ENCODE measurements around the gene ABR.
"Not testable (repeated sequence)": the region's sequence is repeated elsewhere in the genome, so short reads cannot be mapped to it uniquely, and the experiment has no call there.

The ABR gene

DNA sequence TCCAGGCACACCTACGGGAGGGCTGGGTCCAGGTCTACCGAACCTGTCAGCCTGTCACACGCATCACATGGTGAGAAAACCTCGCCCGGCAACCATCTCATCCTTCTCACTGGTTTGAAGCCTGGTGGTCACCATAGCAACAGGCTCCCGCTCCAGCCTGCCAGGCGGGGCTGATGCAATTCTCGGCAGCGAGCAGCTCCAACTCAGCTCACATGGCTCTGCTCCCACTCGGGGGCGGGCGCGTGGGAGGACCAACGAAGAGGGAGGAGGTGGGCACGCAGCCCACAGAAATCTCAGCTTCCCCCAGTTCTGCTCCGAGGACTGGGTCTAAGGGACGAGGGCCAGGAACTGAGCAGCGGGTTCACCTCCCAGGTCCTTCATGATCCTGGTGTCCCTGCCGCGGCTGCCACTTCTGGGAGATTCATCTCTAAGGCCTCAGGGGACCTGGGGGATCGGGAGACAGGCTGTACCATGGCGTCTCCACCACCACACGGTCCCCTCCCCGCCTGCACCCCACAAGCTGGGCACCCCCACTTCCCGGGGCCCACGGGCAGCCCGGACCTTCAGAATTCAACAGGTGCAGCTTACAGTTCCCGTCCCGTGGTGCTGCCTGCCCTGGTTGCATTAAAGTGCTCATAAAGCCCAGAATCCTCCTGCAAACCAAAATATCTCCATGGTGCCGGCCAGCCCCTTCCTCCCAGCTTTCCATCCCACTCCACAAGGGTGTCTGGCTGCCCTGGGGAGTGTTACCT is 25.8 kb downstream of the ABR start:
- no peak overlapping the region for H3K27ac ChIP-seq (ENCODE audit: low read depth, low read length)

DNA sequence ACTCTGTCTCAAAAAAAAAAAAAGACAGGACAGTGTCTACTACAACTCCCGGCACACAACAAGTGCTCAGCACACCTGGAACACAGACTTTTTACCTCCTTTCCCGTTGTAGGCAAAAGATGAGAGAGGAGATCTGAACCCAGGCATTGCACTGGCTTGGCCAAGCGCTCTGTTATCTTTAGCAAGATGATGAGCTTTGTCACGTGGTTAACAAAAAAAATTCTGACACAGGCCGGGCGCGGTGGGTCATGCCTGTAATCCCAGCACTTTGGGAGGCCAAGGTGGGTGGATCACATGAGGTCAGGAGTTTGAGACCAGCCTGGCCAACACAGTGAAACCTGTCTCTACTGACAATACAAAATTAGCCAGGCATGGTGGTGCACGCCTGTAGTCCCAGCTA is 27.2 kb downstream of the ABR start:
- not testable (repeated sequence) for H3K9ac ChIP-seq (ENCODE audit: low read length); H3K27me3 ChIP-seq (ENCODE audit: control insufficient read depth in 1 of 2, insufficient read depth in 2 of 2, low read length in 2 of 2); H3K4me3 ChIP-seq (ENCODE audit: low read depth in 1 of 2, low read length in 2 of 2); H3K36me3 ChIP-seq (ENCODE audit: insufficient read depth, low read length); H3K4me1 ChIP-seq (ENCODE audit: insufficient read depth, low read length); H3K9me3 ChIP-seq (ENCODE audit: low read length); H3K27ac ChIP-seq (ENCODE audit: low read depth, low read length)

More for the DNA sequence above, 25.8 kb downstream of the ABR start:
- H3K9me3 ChIP-seq (ENCODE audit: low read length) = no peaks in the 10 kb centered on the region
- no peak overlapping the region for H3K4me3 ChIP-seq (ENCODE audit: low read depth in 1 of 2, low read length in 2 of 2)
- H3K27me3 ChIP-seq (ENCODE audit: control insufficient read depth in 1 of 2, insufficient read depth in 2 of 2, low read length in 2 of 2) = no peaks in the 10 kb centered on the region
- no peaks in the 10 kb centered on the region for H3K36me3 ChIP-seq (ENCODE audit: insufficient read depth, low read length)
- no peak overlapping the region for H3K9ac ChIP-seq (ENCODE audit: low read length)
- no peaks in the 10 kb centered on the region for H3K4me1 ChIP-seq (ENCODE audit: insufficient read depth, low read length)

GRCh38 chr17:1150863-1151600 is 28.7 kb downstream of the ABR start:
- H3K4me1 ChIP-seq (ENCODE audit: insufficient read depth, low read length) = no peaks in the 10 kb centered on the region
- no peaks in the 10 kb centered on the region for H3K9me3 ChIP-seq (ENCODE audit: low read length)
- no peaks in the 10 kb centered on the region for H3K27me3 ChIP-seq (ENCODE audit: control insufficient read depth in 1 of 2, insufficient read depth in 2 of 2, low read length in 2 of 2)
- H3K36me3 ChIP-seq (ENCODE audit: insufficient read depth, low read length) = no peaks in the 10 kb centered on the region
- no peak overlapping the region for H3K27ac ChIP-seq (ENCODE audit: low read depth, low read length)
- H3K4me3 ChIP-seq (ENCODE audit: low read depth in 1 of 2, low read length in 2 of 2) = no peak overlapping the region
- no peak overlapping the region for H3K9ac ChIP-seq (ENCODE audit: low read length)

- Histone ChIP-seq H3K27me3 (ENCODE audit: control insufficient read depth in 1 of 2, insufficient read depth in 2 of 2, low read length in 2 of 2) (no peaks in the 10 kb centered on the region), H3K27ac (ENCODE audit: low read depth, low read length) (no peak overlapping the region), H3K36me3 (ENCODE audit: insufficient read depth, low read length) (no peaks in the 10 kb centered on the region), H3K9me3 (ENCODE audit: low read length) (no peaks in the 10 kb centered on the region), H3K4me3 (ENCODE audit: low read depth in 1 of 2, low read length in 2 of 2) (no peak overlapping the region), H3K9ac (ENCODE audit: low read length) (no peak overlapping the region), H3K4me1 (ENCODE audit: insufficient read depth, low read length) (no peaks in the 10 kb centered on the region)
These were observed 29.9 kb downstream of the ABR start for GRCh38 chr17:1149869-1150268.

DNA sequence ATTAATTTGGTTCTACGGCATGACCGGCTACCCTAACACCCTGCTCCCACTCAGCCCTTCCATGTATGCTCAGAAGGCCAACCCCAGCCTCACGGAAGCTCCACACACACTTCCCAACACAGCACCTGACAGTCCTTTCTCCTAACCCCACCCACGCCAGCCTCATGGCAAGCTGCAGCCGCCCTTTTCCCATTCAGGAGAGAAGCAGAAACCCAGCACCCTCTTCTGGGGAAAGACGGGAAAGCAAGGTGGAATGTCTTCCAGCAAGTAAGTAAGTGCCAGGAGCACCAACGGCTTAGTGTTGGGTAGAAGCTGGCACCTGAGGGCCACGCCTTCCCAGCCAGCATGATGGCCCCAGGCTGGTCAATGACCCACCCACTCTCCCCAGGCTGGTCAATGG is 32.1 kb downstream of the ABR start:
- Histone ChIP-seq H3K27ac (ENCODE audit: low read depth, low read length) (no peak overlapping the region), H3K9ac (ENCODE audit: low read length) (no peak overlapping the region)

DNA sequence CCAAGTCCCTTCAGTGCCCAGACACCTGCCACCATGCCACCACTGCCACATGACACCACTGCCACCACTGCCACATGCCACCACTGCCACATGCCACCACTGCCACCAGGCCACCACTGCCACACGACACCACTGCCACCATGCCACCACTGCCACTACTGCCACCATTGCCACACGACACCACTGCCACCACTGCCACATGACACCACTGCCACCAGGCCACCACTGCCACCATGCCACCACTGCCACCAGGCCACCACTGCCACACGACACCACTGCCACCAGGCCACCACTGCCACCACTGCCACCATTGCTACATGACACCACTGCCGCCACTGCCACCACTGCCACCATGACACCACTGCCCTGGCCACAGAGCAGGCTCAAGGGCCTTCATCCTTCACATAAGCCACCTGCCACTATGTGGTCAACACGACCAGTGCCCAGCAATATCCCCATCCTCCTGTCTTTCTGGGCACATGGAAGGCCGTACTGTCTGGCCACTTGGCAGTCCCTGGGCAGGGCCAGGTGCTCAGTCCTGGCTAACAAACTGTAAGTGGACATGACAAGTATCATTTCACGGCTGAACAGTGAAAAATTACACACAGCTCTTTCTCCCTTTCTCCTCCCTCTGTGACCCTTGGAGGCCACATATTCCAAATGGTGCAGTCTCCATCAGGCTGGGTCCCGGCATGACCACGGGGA is 33.1 kb downstream of the ABR start:
- Histone ChIP-seq H3K27ac (ENCODE audit: low read depth, low read length) (no peak overlapping the region), H3K4me3 (ENCODE audit: low read depth in 1 of 2, low read length in 2 of 2) (no peak overlapping the region), H3K4me1 (ENCODE audit: insufficient read depth, low read length) (no peaks in the 10 kb centered on the region), H3K9me3 (ENCODE audit: low read length) (no peaks in the 10 kb centered on the region), H3K27me3 (ENCODE audit: control insufficient read depth in 1 of 2, insufficient read depth in 2 of 2, low read length in 2 of 2) (no peaks in the 10 kb centered on the region), H3K36me3 (ENCODE audit: insufficient read depth, low read length) (no peaks in the 10 kb centered on the region), H3K9ac (ENCODE audit: low read length) (no peak overlapping the region)

More for the DNA sequence above, 32.1 kb downstream of the ABR start:
- Histone ChIP-seq H3K4me3 (ENCODE audit: low read depth in 1 of 2, low read length in 2 of 2) (no peak overlapping the region), H3K4me1 (ENCODE audit: insufficient read depth, low read length) (no peaks in the 10 kb centered on the region), H3K27me3 (ENCODE audit: control insufficient read depth in 1 of 2, insufficient read depth in 2 of 2, low read length in 2 of 2) (no peaks in the 10 kb centered on the region), H3K9me3 (ENCODE audit: low read length) (no peaks in the 10 kb centered on the region), H3K36me3 (ENCODE audit: insufficient read depth, low read length) (no peaks in the 10 kb centered on the region)

GRCh38 chr17:1145311-1145986 is 34.3 kb downstream of the ABR start:
- no peaks in the 10 kb centered on the region for H3K4me1 ChIP-seq (ENCODE audit: insufficient read depth, low read length)
- H3K27me3 ChIP-seq (ENCODE audit: control insufficient read depth in 1 of 2, insufficient read depth in 2 of 2, low read length in 2 of 2) = no peaks in the 10 kb centered on the region
- no peak overlapping the region for H3K9ac ChIP-seq (ENCODE audit: low read length)
- no peak overlapping the region for H3K4me3 ChIP-seq (ENCODE audit: low read depth in 1 of 2, low read length in 2 of 2)
- no peak overlapping the region for H3K27ac ChIP-seq (ENCODE audit: low read depth, low read length)
- H3K36me3 ChIP-seq (ENCODE audit: insufficient read depth, low read length) = no peaks in the 10 kb centered on the region
- no peaks in the 10 kb centered on the region for H3K9me3 ChIP-seq (ENCODE audit: low read length)

DNA sequence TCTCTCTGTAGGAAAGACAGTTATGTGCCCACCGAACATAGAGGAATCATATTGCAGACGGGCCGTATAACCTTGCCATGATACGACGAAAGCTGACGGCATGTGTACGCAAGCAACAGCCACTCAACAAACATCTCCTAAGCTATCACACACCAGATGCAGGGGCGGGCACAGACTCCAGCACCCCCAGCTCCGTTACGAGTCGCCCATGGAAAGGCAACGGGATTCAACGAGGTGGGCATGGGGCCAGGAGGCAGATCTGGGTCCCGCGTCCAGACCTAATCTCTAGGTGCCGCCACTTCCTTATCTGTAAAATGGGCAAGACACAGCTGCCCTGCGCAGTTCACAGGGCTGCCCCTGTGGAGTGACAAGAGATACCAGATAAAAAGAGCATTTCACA is 35.6 kb downstream of the ABR start:
- Histone ChIP-seq H3K36me3 (ENCODE audit: insufficient read depth, low read length) (no peaks in the 10 kb centered on the region), H3K9ac (ENCODE audit: low read length) (no peak overlapping the region), H3K9me3 (ENCODE audit: low read length) (no peaks in the 10 kb centered on the region), H3K4me3 (ENCODE audit: low read depth in 1 of 2, low read length in 2 of 2) (no peak overlapping the region), H3K4me1 (ENCODE audit: insufficient read depth, low read length) (no peaks in the 10 kb centered on the region), H3K27ac (ENCODE audit: low read depth, low read length) (no peak overlapping the region), H3K27me3 (ENCODE audit: control insufficient read depth in 1 of 2, insufficient read depth in 2 of 2, low read length in 2 of 2) (no peaks in the 10 kb centered on the region)

DNA sequence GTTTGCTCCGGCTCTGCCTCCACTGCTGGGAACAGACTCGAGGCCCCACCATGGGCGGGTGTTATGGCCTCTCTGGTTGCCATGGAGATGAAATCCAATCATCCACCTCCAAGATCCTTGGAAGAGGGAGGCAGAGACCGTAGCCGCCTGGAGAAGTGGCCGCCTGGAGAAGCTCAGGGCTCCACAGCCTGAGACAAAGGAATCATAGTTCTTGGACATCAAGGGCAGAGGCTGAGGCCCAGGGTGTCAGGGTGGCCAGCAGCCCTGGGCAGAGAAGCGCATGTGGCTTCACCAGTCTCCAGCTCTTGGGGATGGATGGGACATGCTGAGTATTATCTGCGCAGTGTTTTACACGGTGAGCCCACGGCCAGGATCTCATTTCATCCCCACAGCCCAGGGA is 36.2 kb downstream of the ABR start:
- Histone ChIP-seq H3K36me3 (ENCODE audit: insufficient read depth, low read length) (no peaks in the 10 kb centered on the region), H3K9ac (ENCODE audit: low read length) (no peak overlapping the region), H3K9me3 (ENCODE audit: low read length) (no peaks in the 10 kb centered on the region), H3K27ac (ENCODE audit: low read depth, low read length) (no peak overlapping the region), H3K4me1 (ENCODE audit: insufficient read depth, low read length) (no peaks in the 10 kb centered on the region), H3K27me3 (ENCODE audit: control insufficient read depth in 1 of 2, insufficient read depth in 2 of 2, low read length in 2 of 2) (no peaks in the 10 kb centered on the region), H3K4me3 (ENCODE audit: low read depth in 1 of 2, low read length in 2 of 2) (no peak overlapping the region)

DNA sequence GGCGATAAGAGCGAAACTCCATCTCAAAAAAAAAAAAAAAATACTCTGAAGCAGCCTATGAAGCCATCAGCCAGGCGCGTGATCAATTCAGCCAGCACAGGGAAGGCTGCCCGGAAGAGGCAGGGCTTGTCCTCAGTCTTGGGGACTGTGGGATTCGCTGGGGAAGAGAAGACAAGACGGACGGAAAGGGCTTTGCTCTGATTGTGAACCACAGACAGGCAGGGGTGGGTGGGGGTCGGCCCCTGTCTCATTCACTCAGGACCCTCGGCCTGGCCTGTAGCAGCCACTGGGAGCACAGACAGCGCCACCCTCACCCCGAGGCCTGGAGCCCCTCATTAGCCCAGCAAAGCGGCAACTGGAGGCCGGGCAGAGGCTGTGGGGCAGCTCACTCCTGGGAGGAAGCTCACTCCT is 37.2 kb downstream of the ABR start:
- Histone ChIP-seq H3K27me3 (ENCODE audit: control insufficient read depth in 1 of 2, insufficient read depth in 2 of 2, low read length in 2 of 2) (no peaks in the 10 kb centered on the region), H3K9ac (ENCODE audit: low read length) (no peak overlapping the region), H3K36me3 (ENCODE audit: insufficient read depth, low read length) (no peaks in the 10 kb centered on the region), H3K9me3 (ENCODE audit: low read length) (no peaks in the 10 kb centered on the region), H3K27ac (ENCODE audit: low read depth, low read length) (no peak overlapping the region), H3K4me3 (ENCODE audit: low read depth in 1 of 2, low read length in 2 of 2) (no peak overlapping the region), H3K4me1 (ENCODE audit: insufficient read depth, low read length) (no peaks in the 10 kb centered on the region)

- no peaks in the 10 kb centered on the region for H3K9me3 ChIP-seq (ENCODE audit: low read length)
- no peaks in the 10 kb centered on the region for H3K27me3 ChIP-seq (ENCODE audit: control insufficient read depth in 1 of 2, insufficient read depth in 2 of 2, low read length in 2 of 2)
- no peaks in the 10 kb centered on the region for H3K36me3 ChIP-seq (ENCODE audit: insufficient read depth, low read length)
- no peak overlapping the region for H3K4me3 ChIP-seq (ENCODE audit: low read depth in 1 of 2, low read length in 2 of 2)
- H3K9ac ChIP-seq (ENCODE audit: low read length) = no peak overlapping the region
- no peak overlapping the region for H3K27ac ChIP-seq (ENCODE audit: low read depth, low read length)
- no peaks in the 10 kb centered on the region for H3K4me1 ChIP-seq (ENCODE audit: insufficient read depth, low read length)
These were observed 42.3 kb downstream of the ABR start for GRCh38 chr17:1137465-1137894.

Data from muscle layer of colon (tissue), 2 donors.